ENCODE results near the gene MYO5A. TPM values are rescaled to one million over a fixed set of nuclear protein-coding genes. Genes with fewer than 3 reads are reported as not detected.

MYO5A gene
- total RNA-seq, 1 donor from 2014 or later: 31.2 TPM

DNA sequence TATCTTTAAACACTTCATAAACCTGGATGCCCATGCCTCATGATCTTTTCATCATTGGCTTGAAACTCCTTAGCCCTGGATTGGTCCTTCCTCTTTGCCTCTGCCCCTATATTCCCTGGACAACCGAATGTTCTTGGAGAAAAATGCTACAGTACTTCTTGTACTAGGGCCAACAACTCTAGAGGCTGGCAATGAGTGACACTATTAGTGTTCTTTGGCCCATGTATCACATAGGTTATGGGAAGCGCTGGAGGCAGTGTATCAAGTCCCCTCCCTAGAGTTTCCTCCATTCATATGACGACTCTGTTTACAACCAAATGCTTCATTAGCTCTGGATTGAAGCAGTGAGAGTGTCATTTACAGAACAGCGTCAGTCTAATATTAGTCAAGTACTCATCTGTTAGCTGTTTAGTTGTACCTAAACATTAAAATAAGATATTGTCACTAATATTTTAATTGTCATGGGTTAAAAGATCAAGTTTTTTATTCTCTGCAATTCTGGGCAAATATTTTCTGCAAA lies 166.6 kb downstream of the MYO5A start:
- H3K36me3 ChIP-seq: peaks cover 0 to 12% of the 10 kb centered on the region in 2 donors
- H3K4me1 ChIP-seq: no peaks in the 10 kb centered on the region
- no peaks in the 10 kb centered on the region for H3K27me3 ChIP-seq
- intact Hi-C loops (cut with DNase I): no loop called here
- no peak overlapping the region for H3K27ac ChIP-seq
- no peak for DNase-seq (ENCODE audit: extremely low spot score in 2 of 2)
- no peak for TF ChIP-seq POLR2AphosphoS5 (IDR thresholded peaks at IDR 0.05; ENCODE audit: insufficient read depth in 1 of 2, low read depth in 1 of 2)
- TF ChIP-seq, protein P1, sequence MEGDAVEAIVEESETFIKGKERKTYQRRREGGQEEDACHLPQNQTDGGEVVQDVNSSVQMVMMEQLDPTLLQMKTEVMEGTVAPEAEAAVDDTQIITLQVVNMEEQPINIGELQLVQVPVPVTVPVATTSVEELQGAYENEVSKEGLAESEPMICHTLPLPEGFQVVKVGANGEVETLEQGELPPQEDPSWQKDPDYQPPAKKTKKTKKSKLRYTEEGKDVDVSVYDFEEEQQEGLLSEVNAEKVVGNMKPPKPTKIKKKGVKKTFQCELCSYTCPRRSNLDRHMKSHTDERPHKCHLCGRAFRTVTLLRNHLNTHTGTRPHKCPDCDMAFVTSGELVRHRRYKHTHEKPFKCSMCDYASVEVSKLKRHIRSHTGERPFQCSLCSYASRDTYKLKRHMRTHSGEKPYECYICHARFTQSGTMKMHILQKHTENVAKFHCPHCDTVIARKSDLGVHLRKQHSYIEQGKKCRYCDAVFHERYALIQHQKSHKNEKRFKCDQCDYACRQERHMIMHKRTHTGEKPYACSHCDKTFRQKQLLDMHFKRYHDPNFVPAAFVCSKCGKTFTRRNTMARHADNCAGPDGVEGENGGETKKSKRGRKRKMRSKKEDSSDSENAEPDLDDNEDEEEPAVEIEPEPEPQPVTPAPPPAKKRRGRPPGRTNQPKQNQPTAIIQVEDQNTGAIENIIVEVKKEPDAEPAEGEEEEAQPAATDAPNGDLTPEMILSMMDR (IDR thresholded peaks at IDR 0.05): no peak
- TF ChIP-seq POLR2A (IDR thresholded peaks at IDR 0.05): no peak
- H3K4me3 ChIP-seq: no peak overlapping the region
- no peaks in the 10 kb centered on the region for H3K9me3 ChIP-seq

DNA sequence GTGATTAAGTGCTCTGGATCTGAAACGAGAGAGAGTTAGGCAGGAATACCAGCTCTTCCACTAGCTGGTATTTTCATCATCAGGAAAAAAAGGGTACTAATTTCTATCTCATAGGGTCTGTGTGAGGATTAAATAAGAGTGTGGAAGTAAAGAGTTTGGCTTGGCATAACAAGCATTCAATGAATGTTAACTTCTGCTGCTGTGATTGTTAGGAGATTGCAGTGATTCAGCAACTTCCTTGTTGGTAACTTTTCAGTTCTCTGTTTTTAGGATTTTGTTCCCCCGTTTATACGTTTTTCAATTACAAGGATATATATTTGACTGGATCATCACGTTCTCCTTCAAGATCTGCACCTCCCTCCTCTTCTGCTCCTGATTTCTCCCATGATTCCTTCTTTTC lies 167.2 kb downstream of the MYO5A start:
- H3K4me3 ChIP-seq: no peak overlapping the region
- H3K4me1 ChIP-seq: no peaks in the 10 kb centered on the region
- no peaks in the 10 kb centered on the region for H3K9me3 ChIP-seq
- TF ChIP-seq, protein P1 (IDR thresholded peaks at IDR 0.05): no peak
- TF ChIP-seq POLR2AphosphoS5 (IDR thresholded peaks at IDR 0.05; ENCODE audit: insufficient read depth in 1 of 2, low read depth in 1 of 2) (no peak), POLR2A (IDR thresholded peaks at IDR 0.05) (no peak)
- intact Hi-C loops (cut with DNase I): no loop called here
- DNase-seq (ENCODE audit: extremely low spot score in 2 of 2): no peak
- H3K36me3 ChIP-seq: peaks cover 0 to 12% of the 10 kb centered on the region in 2 donors
- H3K27ac ChIP-seq: no peak overlapping the region
- H3K27me3 ChIP-seq: no peaks in the 10 kb centered on the region

DNA sequence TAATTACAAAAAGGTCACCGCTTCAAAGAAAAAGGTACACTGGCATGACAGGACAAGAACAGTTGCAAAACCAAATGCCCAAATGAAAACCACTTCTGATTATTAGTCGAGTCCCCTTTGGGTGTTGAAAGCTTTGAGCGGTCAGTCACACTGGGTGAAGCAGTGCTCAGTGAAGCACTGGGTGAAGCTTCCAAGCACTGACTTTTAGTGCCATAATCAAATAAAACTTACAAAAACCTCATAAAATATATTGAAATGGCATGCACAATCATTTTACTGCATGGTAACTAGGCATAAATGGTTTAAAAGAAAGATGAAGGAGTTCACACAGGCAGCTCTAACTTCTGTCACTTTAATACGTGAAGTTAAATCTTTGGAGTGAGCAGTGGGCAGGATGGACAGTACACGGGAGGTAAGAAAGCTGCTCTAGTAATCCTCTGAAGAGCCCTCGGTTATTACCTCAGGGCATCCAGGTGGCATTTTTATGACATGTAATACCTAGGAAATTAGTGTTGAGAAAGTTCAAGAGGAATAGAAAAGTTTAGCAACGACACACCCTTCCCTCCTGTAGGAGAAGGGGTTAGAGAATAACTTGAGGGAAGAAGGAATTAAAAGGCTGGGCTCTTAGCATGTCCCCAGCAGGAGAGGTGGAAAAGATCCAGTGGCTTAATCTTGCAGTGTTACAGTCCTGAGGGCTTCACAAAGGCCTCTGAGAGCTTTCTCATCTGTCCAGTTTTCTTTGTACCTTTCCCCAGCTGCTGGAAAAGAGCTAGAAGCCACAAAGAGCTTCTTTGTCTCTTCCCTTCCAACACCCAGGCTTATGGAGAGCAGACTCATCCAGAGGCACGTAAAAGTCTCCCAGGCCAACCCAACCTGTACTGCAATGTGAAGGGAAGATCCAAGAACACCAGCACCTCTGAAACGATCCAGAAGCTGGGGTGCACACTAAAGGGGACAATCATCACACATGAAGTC lies 168.2 kb downstream of the MYO5A start:
- TF ChIP-seq POLR2A (IDR thresholded peaks at IDR 0.05) (no peak), POLR2AphosphoS5 (IDR thresholded peaks at IDR 0.05; ENCODE audit: insufficient read depth in 1 of 2, low read depth in 1 of 2) (no peak)
- TF ChIP-seq, protein P1 (IDR thresholded peaks at IDR 0.05): no peak
- no peak for DNase-seq (ENCODE audit: extremely low spot score in 2 of 2)
- Histone ChIP-seq H3K4me1 (no peaks in the 10 kb centered on the region), H3K27ac (no peak overlapping the region), H3K27me3 (no peaks in the 10 kb centered on the region), H3K36me3 (peaks cover 0 to 12% of the 10 kb centered on the region in 2 donors), H3K4me3 (no peak overlapping the region), H3K9me3 (no peaks in the 10 kb centered on the region)
- intact Hi-C loops (cut with DNase I): no loop called here

DNA sequence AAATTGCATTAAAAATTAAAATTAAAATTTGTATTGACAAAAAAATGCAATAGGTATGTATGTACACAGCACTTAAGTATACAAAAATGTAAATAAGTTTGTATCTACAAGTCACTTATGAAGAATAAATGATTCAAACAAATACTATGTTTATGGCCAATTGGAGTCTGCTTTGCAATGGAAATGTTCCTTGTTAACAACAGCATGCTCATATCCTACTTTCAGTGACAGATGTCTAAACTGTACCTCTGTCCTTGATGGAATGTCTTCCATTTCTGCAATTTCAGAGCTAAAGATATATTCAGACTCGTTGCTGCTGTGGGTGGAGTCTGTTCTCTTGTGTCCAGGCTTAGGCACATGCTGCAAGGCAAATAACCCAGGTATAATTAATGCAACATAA lies 169.0 kb downstream of the MYO5A start:
- peaks cover 0 to 12% of the 10 kb centered on the region in 2 donors for H3K36me3 ChIP-seq
- H3K4me3 ChIP-seq: no peak overlapping the region
- H3K9me3 ChIP-seq: no peaks in the 10 kb centered on the region
- no peak for DNase-seq (ENCODE audit: extremely low spot score in 2 of 2)
- no peaks in the 10 kb centered on the region for H3K4me1 ChIP-seq
- TF ChIP-seq, protein P1 (IDR thresholded peaks at IDR 0.05): no peak
- TF ChIP-seq POLR2AphosphoS5 (IDR thresholded peaks at IDR 0.05; ENCODE audit: insufficient read depth in 1 of 2, low read depth in 1 of 2): no peak
- TF ChIP-seq POLR2A (IDR thresholded peaks at IDR 0.05): no peak
- intact Hi-C loops (cut with DNase I): loop anchor here (10.0 kb wide), 1 partner anchor 1745 kb away; no protein-coding TSS in a partner anchor
- H3K27me3 ChIP-seq: no peaks in the 10 kb centered on the region
- H3K27ac ChIP-seq: no peak overlapping the region
